ENCODE measurements around the gene SCNN1A. TPM values are rescaled to one million over a fixed set of nuclear protein-coding genes. Genes with fewer than 3 reads are reported as not detected.
"Not testable (repeated sequence)": the region's sequence is repeated elsewhere in the genome, so short reads cannot be mapped to it uniquely, and the experiment has no call there.

The SCNN1A gene
- total RNA-seq, 2 experiments from 2014 or later = 2.3 to 3.8 TPM

GRCh38 chr12:6341417-6342139 is 33.8 kb downstream of the SCNN1A start, which contains the start of gene TNFRSF1A:
Gene TNFRSF1A (minus strand): TSS chr12:6342076. CDS start chr12:6341814, 262 bp downstream.
- no peaks in the 10 kb centered on the region for H3K27me3 Mint-ChIP-seq
- intact Hi-C loops (cut with micrococcal nuclease) = no loop called here
- ATAC-seq (peak; percentile 27), DNase-seq (peak; percentile 62)
- H3K9me3 Mint-ChIP-seq = no peaks in the 10 kb centered on the region
- H3K4me3 Mint-ChIP-seq = no peak within 1 kb of the TSS
- no peak within 1 kb of the TSS for H3K27ac Mint-ChIP-seq
- H3K4me1 Mint-ChIP-seq (ENCODE audit: low read depth) = peaks cover 40% of the 10 kb centered on the region
- POLR2A ChIA-PET = interaction anchor here (0.6 to 3.1 kb wide), 8 partner anchors 16 to 281 kb away, joined by 3 to 12 read pairs (median 4); no protein-coding TSS in a partner anchor
- CTCF ChIA-PET = interaction anchor here (1.3 kb wide), 1 partner anchor 9 kb away, joined by 4 read pairs; no protein-coding TSS in a partner anchor
- no peak for TF ChIP-seq CTCF (IDR thresholded peaks at IDR 0.05)
- H3K36me3 Mint-ChIP-seq (ENCODE audit: low read depth) = peaks cover 7% of the 10 kb centered on the region

- no peaks in the 10 kb centered on the region for H3K27me3 Mint-ChIP-seq
- no peak overlapping the region for H3K27ac Mint-ChIP-seq
- POLR2A ChIA-PET = interaction anchor here (1.2 to 3.1 kb wide), 5 partner anchors 16 to 125 kb away, joined by 3 to 12 read pairs (median 4); no protein-coding TSS in a partner anchor
- H3K9me3 Mint-ChIP-seq = no peaks in the 10 kb centered on the region
- ATAC-seq = no peak
- no peak for TF ChIP-seq CTCF (IDR thresholded peaks at IDR 0.05)
- intact Hi-C loops (cut with micrococcal nuclease) = no loop called here
- peaks cover 39% of the 10 kb centered on the region for H3K4me1 Mint-ChIP-seq (ENCODE audit: low read depth)
- CTCF ChIA-PET = interaction anchor here (0.8 to 2.1 kb wide), 6 partner anchors 15 to 130 kb away, joined by 3 to 8 read pairs (median 4); partner anchors contain the start of genes CD27 and VAMP1
- peaks cover 9% of the 10 kb centered on the region for H3K36me3 Mint-ChIP-seq (ENCODE audit: low read depth)
- no peak for DNase-seq
- no peak overlapping the region for H3K4me3 Mint-ChIP-seq
These were observed 34.5 kb downstream of the SCNN1A start for GRCh38 chr12:6340745-6341416.

- H3K27me3 Mint-ChIP-seq = no peaks in the 10 kb centered on the region
- peak; percentile 59 for DNase-seq
- H3K36me3 Mint-ChIP-seq (ENCODE audit: low read depth) = peaks cover 13% of the 10 kb centered on the region
- ChIA-PET CTCF (interaction anchor here (0.8 to 2.1 kb wide), 9 partner anchors 14 to 130 kb away, joined by 3 to 8 read pairs (median 4); partner anchors contain the start of genes CD27 and VAMP1), POLR2A (interaction anchor here (1.0 to 3.1 kb wide), 8 partner anchors 9 to 125 kb away, joined by 3 to 12 read pairs (median 5); partner anchors contain the start of gene CD27)
- no peaks in the 10 kb centered on the region for H3K9me3 Mint-ChIP-seq
- no peak overlapping the region for H3K4me3 Mint-ChIP-seq
- no peak for TF ChIP-seq CTCF (IDR thresholded peaks at IDR 0.05)
- no peak overlapping the region for H3K27ac Mint-ChIP-seq
- peaks cover 39% of the 10 kb centered on the region for H3K4me1 Mint-ChIP-seq (ENCODE audit: low read depth)
- ATAC-seq = no peak
- intact Hi-C loops (cut with micrococcal nuclease) = no loop called here
These were observed 35.2 kb downstream of the SCNN1A start for GRCh38 chr12:6340032-6340638.

GRCh38 chr12:6338955-6339354 is 36.4 kb downstream of the SCNN1A start:
- ATAC-seq (no peak), DNase-seq (no peak)
- CTCF ChIA-PET = interaction anchor here (0.8 to 2.1 kb wide), 11 partner anchors 10 to 132 kb away, joined by 3 to 8 read pairs (median 3); partner anchors contain the start of gene VAMP1
- peaks cover 25% of the 10 kb centered on the region for H3K36me3 Mint-ChIP-seq (ENCODE audit: low read depth)
- TF ChIP-seq CTCF (IDR thresholded peaks at IDR 0.05) = no peak
- H3K27ac Mint-ChIP-seq = no peak overlapping the region
- intact Hi-C loops (cut with micrococcal nuclease) = loop anchor here (10.0 kb wide), 3 partner anchors 86 to 196 kb away; partner anchors contain the start of gene GAPDH
- H3K9me3 Mint-ChIP-seq = no peaks in the 10 kb centered on the region
- peaks cover 48% of the 10 kb centered on the region for H3K4me1 Mint-ChIP-seq (ENCODE audit: low read depth)
- POLR2A ChIA-PET = interaction anchor here (0.6 to 3.1 kb wide), 12 partner anchors 9 to 197 kb away, joined by 3 to 12 read pairs (median 4); partner anchors contain the start of genes CD27 and GAPDH
- H3K27me3 Mint-ChIP-seq = no peaks in the 10 kb centered on the region
- H3K4me3 Mint-ChIP-seq = no peak overlapping the region

GRCh38 chr12:6338536-6338935 is 36.8 kb downstream of the SCNN1A start:
- not testable (repeated sequence) for ATAC-seq, H3K9me3 Mint-ChIP-seq, DNase-seq, H3K4me3 Mint-ChIP-seq, H3K27me3 Mint-ChIP-seq, H3K27ac Mint-ChIP-seq
- intact Hi-C loops (cut with micrococcal nuclease) = loop anchor here (10.0 kb wide), 3 partner anchors 86 to 196 kb away; partner anchors contain the start of gene GAPDH
- ChIA-PET CTCF (interaction anchor here (0.8 to 5.4 kb wide), 10 partner anchors 9 to 127 kb away, joined by 3 to 31 read pairs (median 3); no protein-coding TSS in a partner anchor), POLR2A (interaction anchor here (0.6 to 3.1 kb wide), 8 partner anchors 11 to 197 kb away, joined by 3 to 12 read pairs (median 4); partner anchors contain the start of genes CD27, GAPDH and VAMP1)
- peaks cover 29% of the 10 kb centered on the region for H3K36me3 Mint-ChIP-seq (ENCODE audit: low read depth)
- peaks cover 49% of the 10 kb centered on the region for H3K4me1 Mint-ChIP-seq (ENCODE audit: low read depth)
